Liver (tissue), 9 donors: ENCODE results near the gene ZIC3. TPM values are rescaled to one million over a fixed set of nuclear protein-coding genes. Genes with fewer than 3 reads are reported as not detected.

Experiments used
- DNase-seq: peaks from one replicate; pipeline ENCODE4 v3.0.0-alpha.2; 2017; ENCODE audit warnings: low spot score
- H3K27ac ChIP-seq, 2 donors: one replicate each; pipeline ENCODE4 v1.7.0; 2013; ENCODE audit warnings: inconsistent platforms in 2 of 2, low read length in 2 of 2, control low read depth in 1 of 2, low read depth in 1 of 2, mild to moderate bottlenecking in 1 of 2
- H3K27me3 ChIP-seq, 4 donors: one replicate each; pipeline versions ENCODE4 v1.6.1 to v1.7.0; 2013; ENCODE audit warnings: low read length in 3 of 4, inconsistent platforms in 1 of 4, mild to moderate bottlenecking in 1 of 4, moderate library complexity in 1 of 4; ENCODE audit not compliant: control insufficient read depth in 4 of 4, insufficient read depth in 4 of 4
- H3K36me3 ChIP-seq, 4 donors: one replicate each; pipeline versions ENCODE4 v1.6.1 to v1.7.0; 2013; ENCODE audit warnings: low read length in 3 of 4, mild to moderate bottlenecking in 3 of 4, low read depth in 1 of 4, moderate library complexity in 1 of 4; ENCODE audit not compliant: control insufficient read depth in 4 of 4, insufficient read depth in 3 of 4
- H3K4me1 ChIP-seq, 4 donors: one replicate each; pipeline versions ENCODE4 v1.6.1 to v1.7.0; 2013; ENCODE audit warnings: low read length in 3 of 4, mild to moderate bottlenecking in 3 of 4, moderate library complexity in 1 of 4; ENCODE audit not compliant: control insufficient read depth in 4 of 4, insufficient read depth in 4 of 4
- H3K4me3 ChIP-seq, 3 donors: one replicate each; pipeline versions ENCODE4 v1.6.1 to v1.7.0; 2013; ENCODE audit warnings: low read length in 3 of 3, control low read depth in 1 of 3, low read depth in 1 of 3, mild to moderate bottlenecking in 1 of 3
- H3K9ac ChIP-seq, 2 donors: one replicate each; pipeline ENCODE4 v1.7.0; 2013; ENCODE audit warnings: low read length in 2 of 2, mild to moderate bottlenecking in 2 of 2, moderate library complexity in 2 of 2, control low read depth in 1 of 2, low read depth in 1 of 2
- H3K9me3 ChIP-seq, 4 donors: one replicate each; pipeline versions ENCODE4 v1.6.1 to v1.7.0; 2013; ENCODE audit warnings: low read length in 3 of 4; ENCODE audit not compliant: control insufficient read depth in 4 of 4
- EGR1 ChIP-seq, 2 donors: IDR thresholded peaks; 2 replicates each; pipeline ENCODE4 v1.6.1; 2016 to 2018; ENCODE audit warnings: antibody characterized with exemption in 2 of 2, low read depth in 2 of 2
- FOXA1 ChIP-seq: IDR thresholded peaks from 2 replicates; pipeline ENCODE4 v1.6.1; 2016; ENCODE audit warnings: antibody characterized with exemption
- FOXA2 ChIP-seq: IDR thresholded peaks from 2 replicates; pipeline ENCODE4 v1.6.1; 2016; ENCODE audit warnings: antibody characterized with exemption
- GABPA ChIP-seq, 2 donors: IDR thresholded peaks in 1 of 2; conservative IDR thresholded peaks in 1 of 2; 2 replicates each; pipeline ENCODE4 v1.6.1; 2016; ENCODE audit warnings: antibody characterized with exemption in 2 of 2, mild to moderate bottlenecking in 1 of 2, moderate library complexity in 1 of 2
- HNF4A ChIP-seq, 2 donors: conservative IDR thresholded peaks; 2 replicates each; pipeline ENCODE4 v1.6.1; 2016; ENCODE audit warnings: antibody characterized with exemption in 2 of 2, mild to moderate bottlenecking in 2 of 2
- HNF4G ChIP-seq: IDR thresholded peaks from 2 replicates; pipeline ENCODE4 v1.6.1; 2016; ENCODE audit warnings: antibody characterized with exemption
- JUND ChIP-seq, 2 donors: IDR thresholded peaks; 2 replicates each; pipeline ENCODE4 v1.6.1; 2016; ENCODE audit warnings: antibody characterized with exemption in 2 of 2
- NR2F2 ChIP-seq: IDR thresholded peaks from 2 replicates; pipeline ENCODE4 v1.6.1; 2016; ENCODE audit warnings: antibody characterized with exemption
- RAD21 ChIP-seq, 2 donors: IDR thresholded peaks; 2 replicates each; pipeline ENCODE4 v1.6.1; 2016; ENCODE audit warnings: antibody characterized with exemption in 2 of 2, mild to moderate bottlenecking in 2 of 2
- RXRA ChIP-seq, 2 donors: IDR thresholded peaks; 2 replicates each; pipeline ENCODE4 v1.6.1; 2017 to 2018; ENCODE audit warnings: antibody characterized with exemption in 2 of 2, mild to moderate bottlenecking in 1 of 2
- SP1 ChIP-seq: IDR thresholded peaks from 2 replicates; pipeline ENCODE4 v1.6.1; 2018; ENCODE audit warnings: antibody characterized with exemption, mild to moderate bottlenecking
- TAF1 ChIP-seq: conservative IDR thresholded peaks from 2 replicates; pipeline ENCODE4 v1.6.1; 2016; ENCODE audit warnings: antibody characterized with exemption, mild to moderate bottlenecking
- YY1 ChIP-seq: IDR thresholded peaks from 2 replicates; pipeline ENCODE4 v1.6.1; 2016; ENCODE audit warnings: antibody characterized with exemption, mild to moderate bottlenecking
- WGBS: extraction: QIAGEN DNeasy Blood & Tissue Kit; methylation state at CpG from one replicate; pipeline ENCODE4 v1.1.7; 2013; 5-methylcytosine and 5-hydroxymethylcytosine counted together
- polyA plus RNA-seq, 2 donors: library from polyadenylated mRNA; stranded (reverse) in 1 of 2; unstranded in 1 of 2; fragments of 200-250 nt in 1 of 2; fragments of >200 nt in 1 of 2; fragmentation: Nextera tagmentation in 1 of 2; extraction: Ambion mirVana in 1 of 2; gene quantifications; one replicate each; pipeline versions ENCODE4 v1.2.1 to v1.2.3, GENCODE V29; 2013 to 2015
- total RNA-seq, 2 donors: library from RNA; depleted of rRNA; stranded (reverse); fragments of >200 nt; gene quantifications; one replicate each; pipeline ENCODE4 v1.2.3, GENCODE V29; 2014
- TF ChIP-seq, protein P1 (sequence below): IDR thresholded peaks from 2 replicates; pipeline ENCODE4 v1.6.1; 2016; ENCODE audit warnings: antibody characterized with exemption
- TF ChIP-seq, protein P2 (sequence below): IDR thresholded peaks from 2 replicates; pipeline ENCODE4 v1.6.1; 2016; ENCODE audit warnings: antibody characterized with exemption, mild to moderate bottlenecking
- TF ChIP-seq, protein P3 (sequence below): IDR thresholded peaks from 2 replicates; pipeline ENCODE4 v1.6.1; 2016; ENCODE audit warnings: antibody characterized with exemption
- TF ChIP-seq, protein P4 (sequence below): IDR thresholded peaks from 2 replicates; pipeline ENCODE4 v1.6.1; 2016; ENCODE audit warnings: antibody characterized with exemption
- TF ChIP-seq, protein P5 (sequence below): fragments of 150-350 bp; IDR thresholded peaks from 2 replicates; pipeline ENCODE4 v1.5.1; 2017; ENCODE audit warnings: improper control_type of control experiment, low read depth, low read length; ENCODE audit not compliant: missing input control
- donor health status: healthy.
- donor health status: healthy.
- donor health status: healthy.
- donor health status: healthy.
- donor health status: healthy.

Gene ZIC3
- total and polyA plus RNA-seq, 4 donors = not detected

DNA sequence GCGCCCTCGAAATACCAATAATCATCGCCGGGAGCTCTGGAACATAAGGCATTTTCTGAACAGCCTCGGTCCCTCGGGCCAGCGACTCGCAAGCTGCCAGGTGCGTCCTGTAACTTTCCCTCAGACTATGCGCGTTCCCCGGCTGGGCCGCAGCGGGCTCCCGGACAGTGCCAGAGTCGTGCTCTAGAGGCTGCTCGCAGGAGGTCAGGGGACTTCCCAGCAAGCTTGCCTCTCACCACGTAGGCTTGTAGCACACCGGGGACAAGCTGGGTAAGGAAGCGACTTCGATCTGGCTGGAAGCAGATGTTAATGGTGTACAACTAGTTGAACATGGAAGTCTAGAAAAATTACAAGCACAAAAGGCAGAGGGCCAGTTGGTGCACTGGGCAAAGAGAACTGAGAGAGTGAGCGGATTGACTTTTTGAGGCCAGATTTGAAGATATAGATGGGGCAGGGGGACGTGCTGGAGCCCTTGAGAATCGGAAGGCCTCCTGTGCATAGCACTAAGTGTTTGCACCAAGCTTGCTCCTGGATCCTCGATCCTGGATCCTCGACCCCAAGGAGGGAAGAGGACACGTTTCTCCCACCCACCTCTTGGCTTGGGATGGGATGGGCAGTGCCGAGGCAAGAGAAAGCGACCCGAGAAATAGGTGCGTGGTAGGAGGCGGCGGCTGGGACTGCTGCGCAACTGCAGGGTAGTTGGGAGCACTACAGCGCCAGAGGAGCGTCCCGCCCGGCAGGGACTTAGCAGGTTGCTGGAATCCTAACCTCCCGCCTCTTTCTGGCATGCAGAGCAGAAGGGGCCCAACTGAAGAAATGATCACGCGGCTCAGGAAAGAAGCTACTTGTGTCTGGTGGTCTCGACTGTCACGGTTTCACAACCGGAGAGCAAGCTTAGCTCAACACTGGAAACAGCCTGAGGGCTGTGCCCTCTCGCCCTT is 19.9 kb upstream of the ZIC3 start:
- H3K27me3 ChIP-seq = peaks cover 0 to 19% (median 3%) of the 10 kb centered on the region in 4 donors
- no peak overlapping the region for H3K9ac ChIP-seq
- H3K4me1 ChIP-seq = peaks cover 0 to 10% (median 5%) of the 10 kb centered on the region in 4 donors
- H3K36me3 ChIP-seq = no peaks in the 10 kb centered on the region
- DNase-seq = no peak
- TF ChIP-seq SP1 = no peak
- TF ChIP-seq, protein P1, sequence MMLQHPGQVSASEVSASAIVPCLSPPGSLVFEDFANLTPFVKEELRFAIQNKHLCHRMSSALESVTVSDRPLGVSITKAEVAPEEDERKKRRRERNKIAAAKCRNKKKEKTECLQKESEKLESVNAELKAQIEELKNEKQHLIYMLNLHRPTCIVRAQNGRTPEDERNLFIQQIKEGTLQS = no peak
- no peak for TF ChIP-seq FOXA2
- TF ChIP-seq, protein P2, sequence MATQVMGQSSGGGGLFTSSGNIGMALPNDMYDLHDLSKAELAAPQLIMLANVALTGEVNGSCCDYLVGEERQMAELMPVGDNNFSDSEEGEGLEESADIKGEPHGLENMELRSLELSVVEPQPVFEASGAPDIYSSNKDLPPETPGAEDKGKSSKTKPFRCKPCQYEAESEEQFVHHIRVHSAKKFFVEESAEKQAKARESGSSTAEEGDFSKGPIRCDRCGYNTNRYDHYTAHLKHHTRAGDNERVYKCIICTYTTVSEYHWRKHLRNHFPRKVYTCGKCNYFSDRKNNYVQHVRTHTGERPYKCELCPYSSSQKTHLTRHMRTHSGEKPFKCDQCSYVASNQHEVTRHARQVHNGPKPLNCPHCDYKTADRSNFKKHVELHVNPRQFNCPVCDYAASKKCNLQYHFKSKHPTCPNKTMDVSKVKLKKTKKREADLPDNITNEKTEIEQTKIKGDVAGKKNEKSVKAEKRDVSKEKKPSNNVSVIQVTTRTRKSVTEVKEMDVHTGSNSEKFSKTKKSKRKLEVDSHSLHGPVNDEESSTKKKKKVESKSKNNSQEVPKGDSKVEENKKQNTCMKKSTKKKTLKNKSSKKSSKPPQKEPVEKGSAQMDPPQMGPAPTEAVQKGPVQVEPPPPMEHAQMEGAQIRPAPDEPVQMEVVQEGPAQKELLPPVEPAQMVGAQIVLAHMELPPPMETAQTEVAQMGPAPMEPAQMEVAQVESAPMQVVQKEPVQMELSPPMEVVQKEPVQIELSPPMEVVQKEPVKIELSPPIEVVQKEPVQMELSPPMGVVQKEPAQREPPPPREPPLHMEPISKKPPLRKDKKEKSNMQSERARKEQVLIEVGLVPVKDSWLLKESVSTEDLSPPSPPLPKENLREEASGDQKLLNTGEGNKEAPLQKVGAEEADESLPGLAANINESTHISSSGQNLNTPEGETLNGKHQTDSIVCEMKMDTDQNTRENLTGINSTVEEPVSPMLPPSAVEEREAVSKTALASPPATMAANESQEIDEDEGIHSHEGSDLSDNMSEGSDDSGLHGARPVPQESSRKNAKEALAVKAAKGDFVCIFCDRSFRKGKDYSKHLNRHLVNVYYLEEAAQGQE = no peak
- no peak for TF ChIP-seq GABPA (IDR thresholded peaks at IDR 0.05 in 1 of 2, conservative IDR thresholded peaks at IDR 0.05 in 1 of 2)
- no peak for TF ChIP-seq TAF1
- TF ChIP-seq HNF4A (conservative IDR thresholded peaks at IDR 0.05) = no peak
- no peak for TF ChIP-seq RAD21 (IDR thresholded peaks at IDR 0.05)
- no peak for TF ChIP-seq RXRA (IDR thresholded peaks at IDR 0.05)
- TF ChIP-seq NR2F2 = no peak
- H3K9me3 ChIP-seq = no peaks in the 10 kb centered on the region
- 9% methylated on average over 45 of the region's 45 CpGs for WGBS
- no peak overlapping the region for H3K27ac ChIP-seq
- H3K4me3 ChIP-seq = no peak overlapping the region

DNA sequence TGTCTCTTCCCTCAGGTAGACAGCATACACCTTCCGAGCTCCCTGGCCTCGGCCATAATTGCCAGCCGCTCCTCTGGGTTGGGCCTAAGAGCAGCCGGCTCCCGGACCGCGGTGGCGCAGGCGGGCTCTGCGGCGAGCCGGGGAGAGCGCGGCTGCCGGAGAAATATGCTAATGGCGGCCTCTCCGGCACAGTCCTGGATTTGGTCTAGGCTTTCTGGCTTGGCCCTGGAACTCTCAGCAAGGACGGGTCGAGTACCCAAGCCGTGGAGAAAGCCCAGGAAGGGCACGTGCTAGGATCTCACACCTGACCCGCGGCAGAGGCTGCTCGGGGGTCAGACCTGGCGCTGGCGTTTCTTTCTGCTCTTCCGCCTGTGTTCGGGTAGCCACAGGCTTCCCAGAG is 18.6 kb upstream of the ZIC3 start:
- Histone ChIP-seq H3K4me1 (peaks cover 0 to 11% (median 5%) of the 10 kb centered on the region in 4 donors), H3K9ac (no peak overlapping the region), H3K4me3 (no peak overlapping the region), H3K9me3 (no peaks in the 10 kb centered on the region), H3K27me3 (peaks cover 0 to 19% (median 2%) of the 10 kb centered on the region in 4 donors), H3K27ac (no peak overlapping the region), H3K36me3 (no peaks in the 10 kb centered on the region)
- no peak for DNase-seq
- 5% methylated on average over 28 of the region's 28 CpGs for WGBS
- TF ChIP-seq RXRA (IDR thresholded peaks at IDR 0.05) = no peak
- TF ChIP-seq HNF4G = no peak
- TF ChIP-seq SP1 = no peak
- no peak for TF ChIP-seq YY1
- TF ChIP-seq JUND (IDR thresholded peaks at IDR 0.05) = no peak
- TF ChIP-seq, protein P3, sequence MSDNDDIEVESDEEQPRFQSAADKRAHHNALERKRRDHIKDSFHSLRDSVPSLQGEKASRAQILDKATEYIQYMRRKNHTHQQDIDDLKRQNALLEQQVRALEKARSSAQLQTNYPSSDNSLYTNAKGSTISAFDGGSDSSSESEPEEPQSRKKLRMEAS = no peak
- no peak for TF ChIP-seq HNF4A (conservative IDR thresholded peaks at IDR 0.05)
- TF ChIP-seq, protein P4, sequence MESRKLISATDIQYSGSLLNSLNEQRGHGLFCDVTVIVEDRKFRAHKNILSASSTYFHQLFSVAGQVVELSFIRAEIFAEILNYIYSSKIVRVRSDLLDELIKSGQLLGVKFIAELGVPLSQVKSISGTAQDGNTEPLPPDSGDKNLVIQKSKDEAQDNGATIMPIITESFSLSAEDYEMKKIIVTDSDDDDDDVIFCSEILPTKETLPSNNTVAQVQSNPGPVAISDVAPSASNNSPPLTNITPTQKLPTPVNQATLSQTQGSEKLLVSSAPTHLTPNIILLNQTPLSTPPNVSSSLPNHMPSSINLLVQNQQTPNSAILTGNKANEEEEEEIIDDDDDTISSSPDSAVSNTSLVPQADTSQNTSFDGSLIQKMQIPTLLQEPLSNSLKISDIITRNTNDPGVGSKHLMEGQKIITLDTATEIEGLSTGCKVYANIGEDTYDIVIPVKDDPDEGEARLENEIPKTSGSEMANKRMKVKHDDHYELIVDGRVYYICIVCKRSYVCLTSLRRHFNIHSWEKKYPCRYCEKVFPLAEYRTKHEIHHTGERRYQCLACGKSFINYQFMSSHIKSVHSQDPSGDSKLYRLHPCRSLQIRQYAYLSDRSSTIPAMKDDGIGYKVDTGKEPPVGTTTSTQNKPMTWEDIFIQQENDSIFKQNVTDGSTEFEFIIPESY = no peak
- no peak for TF ChIP-seq EGR1 (IDR thresholded peaks at IDR 0.05; ENCODE audit: low read depth in 2 of 2)
- TF ChIP-seq, protein P2 = no peak
- no peak for TF ChIP-seq FOXA1
- TF ChIP-seq FOXA2 = no peak
- TF ChIP-seq TAF1 = no peak
- TF ChIP-seq NR2F2 = no peak
- no peak for TF ChIP-seq GABPA (IDR thresholded peaks at IDR 0.05 in 1 of 2, conservative IDR thresholded peaks at IDR 0.05 in 1 of 2)
- TF ChIP-seq, protein P5, sequence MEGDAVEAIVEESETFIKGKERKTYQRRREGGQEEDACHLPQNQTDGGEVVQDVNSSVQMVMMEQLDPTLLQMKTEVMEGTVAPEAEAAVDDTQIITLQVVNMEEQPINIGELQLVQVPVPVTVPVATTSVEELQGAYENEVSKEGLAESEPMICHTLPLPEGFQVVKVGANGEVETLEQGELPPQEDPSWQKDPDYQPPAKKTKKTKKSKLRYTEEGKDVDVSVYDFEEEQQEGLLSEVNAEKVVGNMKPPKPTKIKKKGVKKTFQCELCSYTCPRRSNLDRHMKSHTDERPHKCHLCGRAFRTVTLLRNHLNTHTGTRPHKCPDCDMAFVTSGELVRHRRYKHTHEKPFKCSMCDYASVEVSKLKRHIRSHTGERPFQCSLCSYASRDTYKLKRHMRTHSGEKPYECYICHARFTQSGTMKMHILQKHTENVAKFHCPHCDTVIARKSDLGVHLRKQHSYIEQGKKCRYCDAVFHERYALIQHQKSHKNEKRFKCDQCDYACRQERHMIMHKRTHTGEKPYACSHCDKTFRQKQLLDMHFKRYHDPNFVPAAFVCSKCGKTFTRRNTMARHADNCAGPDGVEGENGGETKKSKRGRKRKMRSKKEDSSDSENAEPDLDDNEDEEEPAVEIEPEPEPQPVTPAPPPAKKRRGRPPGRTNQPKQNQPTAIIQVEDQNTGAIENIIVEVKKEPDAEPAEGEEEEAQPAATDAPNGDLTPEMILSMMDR = no peak
